ENCODE data around the gene CCDC187. TPM values are rescaled to one million over a fixed set of nuclear protein-coding genes. Genes with fewer than 3 reads are reported as not detected.

Gene CCDC187
- total and polyA plus RNA-seq, 9 donors = 0.01 to 0.16 (median 0.04) TPM

GRCh38 chr9:136252281-136252680, 51.6 kb downstream of the CCDC187 start:
- 86% methylated on average over 26 of the region's 29 CpGs for WGBS (ENCODE audit: insufficient coverage)
- H3K27me3 ChIP-seq (ENCODE audit: control insufficient read depth, insufficient read depth, low read length) = peaks cover 37% of the 10 kb centered on the region

DNA sequence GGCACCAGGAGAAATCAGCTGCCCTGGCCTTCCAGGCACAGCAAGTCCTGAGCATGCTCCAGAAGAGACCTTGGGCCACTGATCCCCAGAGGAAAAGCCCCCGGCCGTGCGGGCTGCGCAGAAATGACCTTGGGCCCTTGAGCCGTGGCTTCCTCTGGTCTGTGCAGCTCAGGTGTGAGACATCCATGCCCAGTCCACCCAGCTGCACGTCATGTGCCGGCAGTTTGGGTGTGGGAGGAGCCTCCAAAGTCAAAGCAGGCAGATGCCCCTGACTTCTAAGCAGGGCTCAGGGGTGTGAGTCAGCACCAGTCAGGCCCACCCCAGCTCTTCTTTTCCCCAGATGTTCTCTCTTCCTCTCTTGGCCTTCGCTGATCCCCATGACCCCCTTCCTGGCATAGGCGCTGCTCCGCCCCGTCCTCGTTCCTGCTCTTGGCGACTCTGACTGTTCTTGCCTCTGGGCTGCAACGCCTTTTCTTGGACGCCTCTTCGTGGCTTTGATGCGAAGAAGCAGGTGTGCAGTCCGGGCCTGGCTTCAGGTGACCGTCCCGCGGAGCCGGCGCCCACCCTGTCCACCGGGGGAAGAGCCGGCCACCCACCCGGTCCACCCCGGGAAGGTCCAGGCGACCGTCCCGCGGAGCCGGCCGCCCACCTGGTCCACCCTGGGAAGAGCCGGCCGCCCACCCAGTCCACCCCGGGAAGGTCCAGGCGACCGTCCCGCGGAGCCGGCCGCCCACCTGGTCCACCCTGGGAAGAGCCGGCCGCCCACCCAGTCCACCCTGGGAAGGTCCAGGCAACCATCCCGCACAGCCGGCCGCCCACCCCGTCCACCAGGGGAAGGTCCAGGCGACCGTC, 52.4 kb downstream of the CCDC187 start:
- Histone ChIP-seq H3K36me3 (ENCODE audit: control insufficient read depth, insufficient read depth, low read length) (no peaks in the 10 kb centered on the region), H3K9me3 (replicated peaks; ENCODE audit: control insufficient read depth, low read depth, low read length) (no peaks in the 10 kb centered on the region), H3K27ac (ENCODE audit: low read length) (no peak overlapping the region), H3K27me3 (ENCODE audit: control insufficient read depth, insufficient read depth, low read length) (peaks cover 42% of the 10 kb centered on the region), H3K4me1 (ENCODE audit: control insufficient read depth, insufficient read depth, low read length) (peaks cover 20% of the 10 kb centered on the region), H3K4me3 (ENCODE audit: low read length) (no peak overlapping the region)
- 80% methylated on average over 31 of the region's 50 CpGs for WGBS (ENCODE audit: insufficient coverage)
- no peak for DNase-seq

More at GRCh38 chr9:136252281-136252680, 51.6 kb downstream of the CCDC187 start:
- H3K36me3 ChIP-seq (ENCODE audit: control insufficient read depth, insufficient read depth, low read length) = no peaks in the 10 kb centered on the region
- no peak overlapping the region for H3K4me3 ChIP-seq (ENCODE audit: low read length)
- H3K4me1 ChIP-seq (ENCODE audit: control insufficient read depth, insufficient read depth, low read length) = peaks cover 20% of the 10 kb centered on the region
- H3K27ac ChIP-seq (ENCODE audit: low read length) = no peak overlapping the region
- DNase-seq = no peak
- no peaks in the 10 kb centered on the region for H3K9me3 ChIP-seq (replicated peaks; ENCODE audit: control insufficient read depth, low read depth, low read length)

DNA sequence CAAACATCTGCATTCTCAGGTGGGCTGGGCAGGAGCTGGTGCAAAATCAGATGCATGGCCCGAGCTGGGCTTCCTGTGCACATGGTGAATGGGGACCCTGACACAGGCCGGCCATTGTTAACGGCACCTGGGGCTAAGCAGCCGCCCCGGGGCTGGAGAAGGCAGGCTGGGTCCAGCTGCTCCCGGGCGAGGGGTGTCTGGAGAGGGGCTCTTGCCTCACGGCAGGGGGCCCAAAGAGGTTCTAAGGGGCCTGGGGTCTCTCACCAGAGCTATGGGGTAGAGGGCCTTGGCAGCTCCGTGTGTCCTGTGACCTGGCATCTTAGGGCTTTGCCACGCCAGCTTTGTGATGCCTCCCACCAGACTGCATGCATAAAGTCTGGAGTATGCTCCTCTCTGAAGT, 53.2 kb downstream of the CCDC187 start:
- Histone ChIP-seq H3K27ac (ENCODE audit: low read length) (no peak overlapping the region), H3K4me3 (ENCODE audit: low read length) (no peak overlapping the region), H3K9me3 (replicated peaks; ENCODE audit: control insufficient read depth, low read depth, low read length) (no peaks in the 10 kb centered on the region), H3K27me3 (ENCODE audit: control insufficient read depth, insufficient read depth, low read length) (peaks cover 37% of the 10 kb centered on the region), H3K36me3 (ENCODE audit: control insufficient read depth, insufficient read depth, low read length) (no peaks in the 10 kb centered on the region), H3K4me1 (ENCODE audit: control insufficient read depth, insufficient read depth, low read length) (peaks cover 23% of the 10 kb centered on the region)
- no peak for DNase-seq
- 29% methylated on average over 5 of the region's 10 CpGs for WGBS (ENCODE audit: insufficient coverage)

DNA sequence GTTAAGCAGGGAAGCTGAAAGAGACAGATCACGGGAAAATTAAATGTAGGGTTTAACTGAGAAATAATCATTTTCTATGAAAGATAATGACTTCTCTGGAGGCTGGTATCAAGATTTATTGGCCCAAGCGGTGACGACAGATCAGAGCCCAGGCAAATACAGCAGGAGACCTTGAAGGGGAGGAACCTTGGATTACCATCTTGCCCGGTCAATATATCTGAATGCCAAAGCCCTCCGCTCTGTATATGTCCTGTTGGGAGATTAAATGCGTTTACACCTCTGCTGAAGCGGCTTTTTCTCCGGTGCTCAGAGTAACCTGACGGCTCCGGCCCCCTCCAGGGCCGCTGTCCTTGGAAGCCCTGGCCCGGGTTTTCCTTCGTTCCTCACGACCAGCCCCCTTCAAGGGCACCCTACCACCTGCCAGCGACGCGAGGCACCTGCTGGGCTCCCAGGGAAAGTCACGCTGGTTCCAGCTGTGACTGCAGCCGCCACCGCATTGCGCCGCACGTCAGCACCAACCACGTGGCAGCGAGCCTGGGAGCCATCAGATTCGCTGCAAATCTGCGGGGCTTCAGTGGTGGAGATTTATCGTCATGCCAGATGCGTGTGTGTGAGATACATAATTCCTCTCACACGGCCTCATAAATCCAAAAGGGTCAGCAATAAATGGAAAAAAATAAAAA, 53.9 kb downstream of the CCDC187 start:
- no peak for DNase-seq
- Histone ChIP-seq H3K36me3 (ENCODE audit: control insufficient read depth, insufficient read depth, low read length) (no peaks in the 10 kb centered on the region), H3K9me3 (replicated peaks; ENCODE audit: control insufficient read depth, low read depth, low read length) (no peaks in the 10 kb centered on the region), H3K4me3 (ENCODE audit: low read length) (no peak overlapping the region), H3K27me3 (ENCODE audit: control insufficient read depth, insufficient read depth, low read length) (peaks cover 37% of the 10 kb centered on the region), H3K27ac (ENCODE audit: low read length) (no peak overlapping the region), H3K4me1 (ENCODE audit: control insufficient read depth, insufficient read depth, low read length) (peaks cover 20% of the 10 kb centered on the region)
- WGBS (ENCODE audit: insufficient coverage) = 24% methylated on average over 18 of the region's 30 CpGs

DNA sequence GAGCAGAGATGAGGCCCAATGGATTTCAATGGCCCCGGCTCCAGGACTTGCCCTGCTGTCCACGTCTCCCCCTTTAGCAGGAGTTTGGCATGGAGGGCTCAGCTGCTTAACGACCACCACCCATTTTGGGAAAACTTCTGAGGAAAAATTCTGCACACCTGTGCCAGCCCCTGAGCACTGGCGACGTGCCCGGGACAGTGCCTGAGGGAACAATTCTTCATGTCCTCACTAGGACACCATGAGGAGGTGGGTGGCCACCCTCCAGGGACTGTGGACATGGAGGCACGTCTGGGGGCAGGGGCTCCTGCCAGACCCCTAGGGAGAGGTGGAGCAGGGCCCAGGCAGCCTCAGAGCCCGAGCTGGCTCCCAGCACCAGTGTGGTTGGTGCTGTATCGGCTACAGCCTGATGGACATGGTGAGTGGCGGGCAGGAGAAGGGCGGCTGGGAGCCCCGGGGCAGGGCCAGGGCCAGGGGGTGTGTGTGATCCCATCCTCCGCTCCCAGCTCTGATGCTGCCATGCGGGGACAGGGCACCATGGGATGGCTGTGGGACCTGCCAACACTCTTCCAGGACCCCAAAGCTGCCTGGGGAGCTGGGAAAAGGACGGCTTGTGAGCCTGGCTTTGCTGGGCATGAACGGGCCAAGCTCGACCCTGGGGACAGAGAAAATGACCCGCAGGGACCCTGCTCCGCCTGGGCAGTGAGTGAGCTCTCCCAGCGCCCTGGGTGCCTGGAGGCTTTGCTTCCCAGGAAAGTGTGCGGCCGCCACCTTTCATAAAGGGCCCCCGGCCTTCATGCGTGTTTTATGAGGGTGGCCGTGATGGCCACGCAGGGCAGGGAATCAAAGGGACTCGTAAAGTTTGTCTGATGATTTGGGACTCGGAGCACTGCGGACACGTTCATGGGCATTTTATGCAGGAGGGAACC, 54.7 kb downstream of the CCDC187 start:
- no peaks in the 10 kb centered on the region for H3K9me3 ChIP-seq (replicated peaks; ENCODE audit: control insufficient read depth, low read depth, low read length)
- H3K27ac ChIP-seq (ENCODE audit: low read length) = no peak overlapping the region
- H3K4me3 ChIP-seq (ENCODE audit: low read length) = no peak overlapping the region
- H3K4me1 ChIP-seq (ENCODE audit: control insufficient read depth, insufficient read depth, low read length) = peaks cover 20% of the 10 kb centered on the region
- no peak for DNase-seq
- no peaks in the 10 kb centered on the region for H3K36me3 ChIP-seq (ENCODE audit: control insufficient read depth, insufficient read depth, low read length)
- WGBS (ENCODE audit: insufficient coverage) = 53% methylated on average over 26 of the region's 30 CpGs
- H3K27me3 ChIP-seq (ENCODE audit: control insufficient read depth, insufficient read depth, low read length) = peaks cover 37% of the 10 kb centered on the region

- no peak overlapping the region for H3K27ac ChIP-seq (ENCODE audit: low read length)
- peaks cover 20% of the 10 kb centered on the region for H3K4me1 ChIP-seq (ENCODE audit: control insufficient read depth, insufficient read depth, low read length)
- peaks cover 37% of the 10 kb centered on the region for H3K27me3 ChIP-seq (ENCODE audit: control insufficient read depth, insufficient read depth, low read length)
- no peaks in the 10 kb centered on the region for H3K9me3 ChIP-seq (replicated peaks; ENCODE audit: control insufficient read depth, low read depth, low read length)
- 62% methylated on average over 10 of the region's 24 CpGs for WGBS (ENCODE audit: insufficient coverage)
- H3K4me3 ChIP-seq (ENCODE audit: low read length) = no peak overlapping the region
- DNase-seq = no peak
- H3K36me3 ChIP-seq (ENCODE audit: control insufficient read depth, insufficient read depth, low read length) = no peaks in the 10 kb centered on the region
Measured at GRCh38 chr9:136247947-136248637, 55.8 kb downstream of the CCDC187 start.

- WGBS (ENCODE audit: insufficient coverage) = 25% methylated on average over 7 of the region's 9 CpGs
- no peak overlapping the region for H3K27ac ChIP-seq (ENCODE audit: low read length)
- DNase-seq = no peak
- no peaks in the 10 kb centered on the region for H3K36me3 ChIP-seq (ENCODE audit: control insufficient read depth, insufficient read depth, low read length)
- no peak overlapping the region for H3K4me3 ChIP-seq (ENCODE audit: low read length)
- peaks cover 20% of the 10 kb centered on the region for H3K4me1 ChIP-seq (ENCODE audit: control insufficient read depth, insufficient read depth, low read length)
- H3K9me3 ChIP-seq (replicated peaks; ENCODE audit: control insufficient read depth, low read depth, low read length) = no peaks in the 10 kb centered on the region
- peaks cover 37% of the 10 kb centered on the region for H3K27me3 ChIP-seq (ENCODE audit: control insufficient read depth, insufficient read depth, low read length)
Measured at GRCh38 chr9:136247551-136247916, 56.4 kb downstream of the CCDC187 start.

- H3K4me1 ChIP-seq (ENCODE audit: control insufficient read depth, insufficient read depth, low read length) = peaks cover 20% of the 10 kb centered on the region
- H3K4me3 ChIP-seq (ENCODE audit: low read length) = no peak overlapping the region
- peaks cover 37% of the 10 kb centered on the region for H3K27me3 ChIP-seq (ENCODE audit: control insufficient read depth, insufficient read depth, low read length)
- DNase-seq = no peak
- 70% methylated on average over 25 of the region's 26 CpGs for WGBS (ENCODE audit: insufficient coverage)
- no peaks in the 10 kb centered on the region for H3K36me3 ChIP-seq (ENCODE audit: control insufficient read depth, insufficient read depth, low read length)
- no peaks in the 10 kb centered on the region for H3K9me3 ChIP-seq (replicated peaks; ENCODE audit: control insufficient read depth, low read depth, low read length)
- H3K27ac ChIP-seq (ENCODE audit: low read length) = no peak overlapping the region
Measured at GRCh38 chr9:136246849-136247550, 56.9 kb downstream of the CCDC187 start.
